ENCODE data around the gene GLG1.
"Not testable (repeated sequence)": the region's sequence is repeated elsewhere in the genome, so short reads cannot be mapped to it uniquely, and the experiment has no call there.

Gene GLG1

GRCh38 chr16:74606521-74607309 lies at the start of gene GLG1:
TSS of gene GLG1 (minus strand) at chr16:74607114. CDS start at chr16:74607094, 20 bp downstream.
- DNase-seq, result peak; percentile 94

- DNase-seq, result no peak
Measured at GRCh38 chr16:74654536-74655050, 47.7 kb upstream of the GLG1 start.

DNA sequence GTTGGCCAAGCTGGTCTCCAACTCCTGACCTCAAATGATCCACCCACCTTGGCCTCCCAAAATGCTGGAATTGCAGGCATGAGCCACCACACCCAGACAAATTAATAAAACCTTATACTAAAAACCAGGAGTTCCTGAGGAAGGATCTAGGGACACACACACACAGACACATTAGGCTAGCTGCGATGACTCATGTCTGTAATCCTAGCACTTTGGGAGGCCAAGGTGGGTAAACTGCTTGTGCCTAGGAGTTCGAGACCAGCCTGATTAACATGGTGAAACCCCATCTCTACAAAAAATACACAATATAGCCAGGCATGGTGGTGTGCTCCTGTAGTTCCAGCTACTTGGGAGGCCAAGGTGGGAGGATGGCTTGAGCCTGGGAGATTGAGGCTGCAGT lies 46.0 kb upstream of the GLG1 start:
- not testable (repeated sequence) for DNase-seq

GRCh38 chr16:74652249-74652648 lies 45.3 kb upstream of the GLG1 start:
- no peak for DNase-seq

DNA sequence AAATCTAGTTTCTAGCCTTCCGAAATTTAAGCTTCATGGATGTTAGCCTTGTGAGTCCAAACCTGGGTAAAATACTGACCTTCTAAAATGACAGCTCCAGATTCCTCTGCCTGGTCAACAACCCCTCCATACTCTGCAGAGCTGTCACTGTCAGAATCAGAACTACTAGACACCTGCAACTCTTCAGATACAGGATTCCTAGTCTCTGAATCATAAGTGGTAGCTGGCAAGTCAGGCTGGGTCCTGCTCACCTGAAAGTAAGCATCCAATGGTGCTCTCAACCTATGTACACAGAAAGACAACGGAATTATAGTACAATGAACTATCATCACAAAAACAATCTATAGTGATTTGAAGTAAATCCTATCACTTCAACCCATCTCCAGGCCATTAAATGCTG lies 44.9 kb upstream of the GLG1 start:
- DNase-seq, result no peak

DNA sequence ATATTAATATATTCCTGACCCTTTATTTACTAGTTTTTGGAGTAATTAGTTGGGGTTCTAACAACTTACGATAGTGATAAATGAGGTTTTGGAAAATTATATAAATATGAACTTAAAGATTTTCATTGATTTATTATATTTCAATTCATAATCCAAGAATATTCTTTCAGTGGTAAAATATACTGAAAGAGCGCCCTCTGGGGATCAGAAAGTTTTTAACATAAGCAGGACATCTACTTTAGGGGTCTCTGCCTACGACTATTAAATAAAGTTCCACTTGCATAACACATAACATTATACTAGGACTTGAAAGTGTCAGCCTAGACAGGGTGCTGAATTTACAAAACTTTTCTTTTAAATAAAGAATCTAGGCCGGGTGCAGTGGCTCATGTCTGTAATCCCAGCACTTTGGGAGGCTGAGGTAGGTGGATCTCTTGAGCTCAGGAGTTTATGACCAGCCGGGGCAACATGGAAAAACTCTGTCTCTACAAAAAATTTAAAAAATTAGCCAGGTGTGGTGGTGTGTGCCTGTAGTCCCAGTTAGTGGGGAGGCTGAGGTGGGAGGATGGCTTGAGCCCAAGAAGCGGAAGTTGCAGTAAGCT lies 44.2 kb upstream of the GLG1 start:
- DNase-seq, result no peak

DNA sequence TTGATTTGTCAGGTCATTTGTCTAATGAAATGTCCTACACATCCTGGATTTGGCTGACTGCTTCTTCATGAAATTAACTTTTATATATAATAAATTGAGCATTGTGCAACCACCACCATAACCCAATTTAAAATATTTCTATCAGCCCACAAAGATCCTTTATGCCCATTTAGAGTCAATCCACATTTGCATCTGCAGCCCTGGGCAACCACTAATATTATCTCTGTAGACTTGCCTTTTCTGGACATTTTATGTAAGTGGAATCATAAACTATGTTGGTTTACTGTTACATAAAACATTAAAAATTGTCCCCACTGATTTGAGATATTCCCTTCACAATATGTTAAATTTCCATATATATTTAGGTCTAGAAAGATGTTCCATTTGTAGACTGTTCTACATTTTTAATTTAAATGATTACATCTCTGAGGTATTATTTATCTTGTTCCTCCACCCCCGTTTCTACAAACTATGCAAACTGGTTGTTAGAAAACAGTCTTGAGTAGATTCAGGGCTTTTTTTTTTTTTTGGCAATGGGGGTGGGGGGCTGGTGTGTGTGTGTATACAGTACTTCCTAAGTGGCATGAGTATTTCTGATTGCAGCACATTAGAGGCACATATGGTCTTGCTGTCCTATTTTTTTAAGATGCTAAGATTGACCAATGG lies 43.1 kb upstream of the GLG1 start:
- DNase-seq, result no peak

DNA sequence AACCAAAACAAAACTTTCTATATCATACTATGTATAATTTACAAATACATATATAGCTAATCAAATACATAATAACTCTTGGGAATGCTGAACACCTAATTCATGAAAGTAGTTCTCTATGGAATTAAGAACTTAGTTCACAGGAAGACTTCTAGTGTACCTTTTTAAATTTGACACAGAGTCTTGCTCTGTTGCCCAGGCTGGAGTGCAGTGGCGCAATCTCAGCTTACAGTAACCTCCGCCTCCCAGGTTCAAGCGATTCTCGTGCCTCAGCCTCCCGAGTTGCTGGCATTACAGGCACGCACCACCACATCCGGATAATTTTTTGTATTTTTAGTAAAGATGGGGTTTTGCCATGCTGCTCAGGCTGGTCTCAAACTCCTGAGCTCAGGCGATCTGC lies 35.1 kb upstream of the GLG1 start:
- no peak for DNase-seq

- no peak for DNase-seq
Measured at GRCh38 chr16:74637742-74638453, 31.0 kb upstream of the GLG1 start.

- no peak for DNase-seq
Measured at GRCh38 chr16:74635303-74635702, 28.4 kb upstream of the GLG1 start.

GRCh38 chr16:74633686-74634085 lies 26.8 kb upstream of the GLG1 start:
- DNase-seq, result no peak

- DNase-seq, result no peak
Measured at GRCh38 chr16:74627506-74628220, 20.7 kb upstream of the GLG1 start.

DNA sequence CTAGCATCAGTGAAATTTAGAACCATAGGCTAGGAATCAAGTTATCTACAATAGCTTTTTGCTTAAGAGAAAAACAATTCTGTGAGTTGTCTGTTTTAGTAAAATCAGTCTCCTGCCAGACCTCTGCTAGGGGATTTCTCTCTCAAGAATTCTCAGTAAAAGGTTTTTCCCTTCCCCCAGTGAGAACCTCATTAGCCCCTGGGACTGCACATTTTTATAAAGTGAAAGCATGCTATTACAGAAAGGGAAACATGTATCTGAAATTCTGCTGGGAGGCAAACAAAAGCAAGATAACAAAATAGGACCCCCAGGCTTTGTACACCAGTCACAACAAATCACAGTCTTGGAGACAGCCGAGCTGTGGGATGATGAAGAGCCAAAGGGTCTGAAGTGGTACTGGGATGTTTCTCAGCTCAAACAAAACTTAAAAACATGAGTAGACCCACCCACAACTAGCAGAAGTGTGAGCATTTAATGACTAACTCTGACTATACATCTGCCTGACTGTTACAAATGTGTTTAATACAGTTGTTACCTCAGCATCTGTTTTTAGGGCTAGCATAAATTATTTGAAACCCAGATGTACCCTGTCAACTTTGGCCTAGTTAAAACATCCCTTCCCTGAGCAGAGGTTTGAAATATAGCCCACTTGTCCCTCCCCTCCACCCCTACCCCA lies 20.0 kb upstream of the GLG1 start:
- peak; percentile 26 for DNase-seq

DNA sequence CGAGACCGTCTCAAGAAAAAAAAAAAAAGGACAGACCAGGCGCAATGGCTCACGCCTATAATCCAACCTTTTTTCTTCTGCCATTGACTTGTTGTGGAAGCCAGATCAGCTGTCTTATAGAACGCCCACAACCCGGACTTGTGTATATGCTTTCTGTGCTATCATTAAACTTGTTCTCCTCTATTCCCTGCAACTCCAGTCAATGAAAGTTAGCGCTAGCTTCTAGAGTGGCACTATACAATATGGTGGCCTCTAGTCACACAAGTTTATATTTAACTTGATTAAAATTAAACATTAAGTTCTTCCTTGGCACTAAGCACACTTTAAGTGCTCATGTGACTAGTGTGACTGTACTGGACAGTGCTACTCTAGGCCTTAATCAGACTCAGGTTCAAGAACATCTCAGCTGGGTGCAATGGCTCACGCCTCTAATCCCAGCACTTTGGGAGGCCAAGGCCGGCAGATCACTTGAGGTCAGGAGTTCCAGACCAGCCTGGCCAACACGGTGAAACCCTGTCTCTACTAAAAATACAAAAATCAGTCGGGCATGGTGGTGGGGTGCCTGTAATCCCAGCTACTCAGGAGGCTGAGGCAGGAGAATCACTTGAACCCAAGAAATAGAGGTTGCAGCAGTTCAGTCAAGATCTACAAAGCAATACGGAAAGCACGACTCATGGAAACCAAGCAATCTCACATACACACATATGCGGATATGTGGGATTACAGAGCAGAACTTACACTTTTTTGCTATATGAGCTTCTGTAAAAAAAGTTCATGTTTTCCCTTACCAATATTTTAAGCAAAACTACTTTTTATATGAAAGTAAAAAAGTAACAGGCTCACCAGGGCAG lies 18.8 kb upstream of the GLG1 start:
- DNase-seq, result peak; percentile 32

- no peak for DNase-seq
Measured at GRCh38 chr16:74623839-74624235, 16.9 kb upstream of the GLG1 start.

- peak; percentile 48 for DNase-seq
Measured at GRCh38 chr16:74623214-74623838, 16.4 kb upstream of the GLG1 start.

GRCh38 chr16:74622005-74622404 lies 15.1 kb upstream of the GLG1 start:
- DNase-seq, result no peak

DNA sequence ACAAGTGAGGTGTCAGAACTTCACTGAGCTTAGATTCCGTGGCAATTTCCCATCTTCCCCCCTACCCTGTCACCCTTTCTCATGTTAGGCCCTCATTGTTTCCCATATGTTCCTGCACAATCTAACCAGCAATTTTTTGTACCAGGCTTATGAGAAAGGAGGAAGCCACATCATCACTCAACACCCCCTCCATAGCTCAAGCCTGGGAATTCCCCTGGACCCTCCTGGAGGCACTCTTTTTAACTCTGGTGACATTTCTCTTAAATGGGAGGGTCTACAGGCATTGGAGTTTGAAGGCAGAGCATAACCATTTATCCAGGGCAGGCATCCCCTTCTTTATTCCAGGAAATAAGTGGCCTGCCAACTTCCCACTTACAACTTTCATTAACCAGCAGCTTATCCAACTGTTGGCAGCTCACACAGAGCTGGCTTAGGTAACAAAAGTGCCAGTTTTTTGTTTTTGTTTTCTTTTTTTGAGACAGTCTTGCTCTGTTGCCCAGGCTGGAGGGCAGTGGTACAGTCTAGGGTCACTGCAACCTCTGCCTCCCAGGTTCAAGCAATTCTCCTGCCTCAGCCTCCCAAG lies 10.4 kb upstream of the GLG1 start:
- no peak for DNase-seq

DNA sequence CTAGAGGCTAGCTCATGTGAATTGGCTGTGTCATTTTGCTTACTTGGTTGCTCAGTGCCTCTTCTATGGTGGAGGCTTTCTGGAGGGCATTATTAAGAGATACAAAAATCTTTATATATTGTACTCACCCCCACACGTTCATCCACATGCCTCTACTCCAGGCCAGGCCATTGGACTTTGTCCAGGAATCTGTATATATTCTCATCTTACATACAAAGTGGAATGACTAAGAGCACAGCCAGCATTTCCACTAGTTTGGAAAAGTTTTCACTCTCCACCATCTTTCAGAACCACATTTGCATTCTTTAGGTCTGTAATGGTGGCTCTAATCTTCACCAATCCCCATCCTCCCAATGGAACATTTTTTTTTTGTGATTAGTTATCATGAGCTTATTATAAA lies 4.8 kb upstream of the GLG1 start:
- no peak for DNase-seq

- DNase-seq, result peak; percentile 66
Measured at GRCh38 chr16:74608944-74609343, 2.0 kb upstream of the GLG1 start.

Data from activated CD4-positive, alpha-beta T cell treated with anti-CD3 and anti-CD28 coated beads, Interleukin-2, Interleukin-6, amounts not matched to agents 100 ng/mL and 50 ng/mL, durations not matched to agents 16 hours and 8 hours (primary cell).